ENCODE results near the gene FAM120A.
A peak's percentile ranks its signal among the peaks of the same experiment; 100 is the strongest.

The FAM120A gene

GRCh38 chr9:93447655-93448054 is 3.8 kb upstream of the FAM120A start:
- DNase-seq, result no peak

GRCh38 chr9:93451849-93452709 is 594 bp downstream of the FAM120A start:
- peak; percentile 43 to 63 for DNase-seq

GRCh38 chr9:93452710-93453046 is 1.2 kb downstream of the FAM120A start:
- peak in 1 of 2 experiments; percentile 18 for DNase-seq

GRCh38 chr9:93453047-93453914 is 1.8 kb downstream of the FAM120A start, which contains the start of gene FAM120AOS:
Gene FAM120AOS (minus strand): TSS chr9:93453581. CDS start chr9:93452709, 872 bp downstream.
- DNase-seq, result peak; percentile 85 to 90

GRCh38 chr9:93456022-93456421 is 4.5 kb downstream of the FAM120A start:
- no peak for DNase-seq

GRCh38 chr9:93456504-93456903 is 5.0 kb downstream of the FAM120A start:
- no peak for DNase-seq

GRCh38 chr9:93457006-93457405 is 5.5 kb downstream of the FAM120A start:
- no peak for DNase-seq

- no peak for DNase-seq
These were observed 7.2 kb downstream of the FAM120A start for GRCh38 chr9:93458712-93459111.

GRCh38 chr9:93459432-93459847 is 8.0 kb downstream of the FAM120A start:
- DNase-seq, result no peak

GRCh38 chr9:93460689-93461413 is 9.4 kb downstream of the FAM120A start:
- DNase-seq, result no peak

- no peak for DNase-seq
These were observed 9.9 kb downstream of the FAM120A start for GRCh38 chr9:93461414-93461743.

GRCh38 chr9:93461821-93462220 is 10.3 kb downstream of the FAM120A start:
- no peak for DNase-seq

GRCh38 chr9:93463638-93464248 is 12.3 kb downstream of the FAM120A start:
- DNase-seq, result no peak

GRCh38 chr9:93464395-93464794 is 12.9 kb downstream of the FAM120A start:
- DNase-seq, result no peak

GRCh38 chr9:93464876-93465275 is 13.4 kb downstream of the FAM120A start:
- DNase-seq, result no peak

- DNase-seq, result no peak
These were observed 14.4 kb downstream of the FAM120A start for GRCh38 chr9:93465855-93466254.

- no peak for DNase-seq
These were observed 15.1 kb downstream of the FAM120A start for GRCh38 chr9:93466416-93467061.

GRCh38 chr9:93467062-93467416 is 15.6 kb downstream of the FAM120A start:
- DNase-seq, result no peak

GRCh38 chr9:93467462-93467861 is 16.0 kb downstream of the FAM120A start:
- no peak for DNase-seq

GRCh38 chr9:93468763-93469456 is 17.4 kb downstream of the FAM120A start:
- DNase-seq, result no peak

- no peak for DNase-seq
These were observed 18.9 kb downstream of the FAM120A start for GRCh38 chr9:93470391-93470790.

- DNase-seq, result no peak
These were observed 19.6 kb downstream of the FAM120A start for GRCh38 chr9:93471124-93471523.
